H9 (cell line): ENCODE results near the gene UPF1. TPM values are rescaled to one million over a fixed set of nuclear protein-coding genes. Genes with fewer than 3 reads are reported as not detected.

Experiments used
- DNase-seq: peaks from one replicate; pipeline ENCODE4 v3.0.0-alpha.2; 2017
- H2AFZ ChIP-seq: one replicate; pipeline ENCODE4 v1.6.1; 2013; ENCODE audit warnings: mild to moderate bottlenecking, low read length, control low read depth, moderate library complexity
- H2AK5ac ChIP-seq: 2 replicates; pipeline ENCODE4 v1.6.1; 2013; ENCODE audit warnings: low read length, control low read depth, mixed read lengths; ENCODE audit not compliant: insufficient read length
- H2BK120ac ChIP-seq: one replicate; pipeline ENCODE4 v1.6.1; 2013; ENCODE audit warnings: low read depth, mild to moderate bottlenecking, low read length, control low read depth, inconsistent platforms; ENCODE audit not compliant: poor library complexity, severe bottlenecking
- H2BK12ac ChIP-seq: 2 replicates; pipeline ENCODE4 v1.6.1; 2013; ENCODE audit warnings: low read length, control low read depth, mixed read lengths, low read depth; ENCODE audit not compliant: insufficient read length
- H2BK15ac ChIP-seq: 2 replicates; pipeline ENCODE4 v1.6.1; 2013; ENCODE audit warnings: low read depth, low read length, control low read depth
- H2BK20ac ChIP-seq: one replicate; pipeline ENCODE4 v1.6.1; 2013; ENCODE audit warnings: low read depth, mild to moderate bottlenecking, low read length, control low read depth, inconsistent platforms; ENCODE audit not compliant: poor library complexity, severe bottlenecking
- H2BK5ac ChIP-seq: 2 replicates; pipeline ENCODE4 v1.6.1; 2013; ENCODE audit warnings: low read length, control low read depth, mixed read lengths; ENCODE audit not compliant: insufficient read length
- H3K14ac ChIP-seq: 2 replicates; pipeline ENCODE4 v1.6.1; 2013; ENCODE audit warnings: low read length, control low read depth; ENCODE audit not compliant: insufficient read depth
- H3K18ac ChIP-seq: 2 replicates; pipeline ENCODE4 v1.6.1; 2013; ENCODE audit warnings: low read depth, mild to moderate bottlenecking, mixed read lengths, low read length, control low read depth; ENCODE audit not compliant: insufficient read length
- H3K23ac ChIP-seq: 2 replicates; pipeline ENCODE4 v1.6.1; 2013; ENCODE audit warnings: low read length, control low read depth, mixed read lengths, low read depth; ENCODE audit not compliant: insufficient read length
- H3K23me2 ChIP-seq: 2 replicates; pipeline ENCODE4 v1.6.1; 2013; ENCODE audit warnings: low read depth, mild to moderate bottlenecking, mixed read lengths, low read length, control low read depth; ENCODE audit not compliant: insufficient read length, poor library complexity, severe bottlenecking
- H3K27ac ChIP-seq: 2 replicates; pipeline ENCODE4 v1.5.1; 2013; ENCODE audit warnings: low read length, control low read depth, mixed read lengths, low read depth; ENCODE audit not compliant: insufficient read length
- H3K27me3 ChIP-seq: 2 replicates; pipeline ENCODE4 v1.6.1; 2013; ENCODE audit warnings: low read length, control low read depth, inconsistent platforms; ENCODE audit not compliant: insufficient read depth
- H3K4ac ChIP-seq: 2 replicates; pipeline ENCODE4 v1.6.1; 2013; ENCODE audit warnings: low read depth, mild to moderate bottlenecking, control low read depth, inconsistent platforms, low read length, moderate library complexity
- H3K4me1 ChIP-seq: 2 replicates; pipeline ENCODE4 v1.6.1; 2013; ENCODE audit warnings: low read length, control low read depth, inconsistent platforms; ENCODE audit not compliant: insufficient read depth
- H3K4me2 ChIP-seq: 2 replicates; pipeline ENCODE4 v1.6.1; 2013; ENCODE audit warnings: low read length, control low read depth, mixed read lengths; ENCODE audit not compliant: insufficient read length, insufficient read depth
- H3K56ac ChIP-seq: 2 replicates; pipeline ENCODE4 v1.6.1; 2013; ENCODE audit warnings: low read depth, mild to moderate bottlenecking, mixed read lengths, low read length, control low read depth; ENCODE audit not compliant: insufficient read length
- H3K79me1 ChIP-seq: 2 replicates; pipeline ENCODE4 v1.6.1; 2013; ENCODE audit warnings: low read depth, mild to moderate bottlenecking, moderate library complexity, low read length, control low read depth, inconsistent platforms; ENCODE audit not compliant: insufficient read depth, poor library complexity, severe bottlenecking
- H3K79me2 ChIP-seq: 2 replicates; pipeline ENCODE4 v1.6.1; 2013; ENCODE audit warnings: low read length, control low read depth, inconsistent platforms; ENCODE audit not compliant: insufficient read depth
- H3K9ac ChIP-seq: 2 replicates; pipeline ENCODE4 v1.6.1; 2013; ENCODE audit warnings: low read length, control low read depth, mixed read lengths; ENCODE audit not compliant: insufficient read length; ENCODE audit errors: extremely low read depth
- H3K9me3 ChIP-seq: one replicate; pipeline ENCODE4 v1.6.1; 2013; ENCODE audit warnings: low read depth, low read length, inconsistent platforms; ENCODE audit not compliant: control insufficient read depth
- H3T11ph ChIP-seq: one replicate; pipeline ENCODE4 v1.6.1; 2013; ENCODE audit warnings: mild to moderate bottlenecking, low read length, control low read depth, inconsistent platforms
- H4K20me1 ChIP-seq: one replicate; pipeline ENCODE4 v1.6.1; 2013; ENCODE audit not compliant: control insufficient read depth, insufficient read length, insufficient read depth
- H4K5ac ChIP-seq: 2 replicates; pipeline ENCODE4 v1.6.1; 2013; ENCODE audit warnings: low read depth, mild to moderate bottlenecking, mixed read lengths, low read length, control low read depth; ENCODE audit not compliant: insufficient read length
- H4K8ac ChIP-seq: replicated peaks from 2 replicates; pipeline ENCODE4 v1.6.1; 2013; ENCODE audit warnings: low read length, control low read depth, mixed read lengths, low read depth; ENCODE audit not compliant: insufficient read length
- H4K91ac ChIP-seq: 2 replicates; pipeline ENCODE4 v1.6.1; 2013; ENCODE audit warnings: low read depth, mild to moderate bottlenecking, moderate library complexity, mixed read lengths, low read length, control low read depth; ENCODE audit not compliant: insufficient read length
- H3K27ac Mint-ChIP-seq, 3 experiments: 2 replicates in 2 of 3; 3 replicates in 1 of 3; pipeline ENCODE4 v1.8.0; 2020 to 2021; ENCODE audit warnings: mixed read lengths in 3 of 3, mild to moderate bottlenecking in 1 of 3, moderate library complexity in 1 of 3
- H3K27me3 Mint-ChIP-seq: 2 replicates; pipeline ENCODE4 v1.8.0; 2021; ENCODE audit warnings: low read depth, mild to moderate bottlenecking, moderate library complexity, mixed read lengths
- H3K36me3 Mint-ChIP-seq, 3 experiments: 2 replicates in 2 of 3; 3 replicates in 1 of 3; pipeline ENCODE4 v1.8.0; 2020 to 2021; ENCODE audit warnings: low read depth in 3 of 3, mixed read lengths in 3 of 3; ENCODE audit not compliant: insufficient read depth in 1 of 3
- H3K4me1 Mint-ChIP-seq, 2 experiments: 2 replicates each; pipeline ENCODE4 v1.8.0; 2020; ENCODE audit warnings: mixed read lengths in 2 of 2
- H3K4me3 Mint-ChIP-seq, 2 experiments: 2 replicates in 1 of 2; 3 replicates in 1 of 2; pipeline ENCODE4 v1.8.0; 2020 to 2021; ENCODE audit warnings: mild to moderate bottlenecking in 2 of 2, mixed read lengths in 2 of 2, moderate library complexity in 1 of 2
- H3K9me3 Mint-ChIP-seq, 2 experiments: 2 replicates in 1 of 2; 3 replicates in 1 of 2; pipeline ENCODE4 v1.8.0; 2020; ENCODE audit warnings: mild to moderate bottlenecking in 2 of 2, mixed read lengths in 2 of 2, moderate library complexity in 1 of 2
- WGBS: extraction: QIAGEN DNeasy Blood & Tissue Kit; methylation state at CpG from one replicate; pipeline ENCODE4 v1.1.7; 2013; ENCODE audit warnings: missing lambda C conversion rate, low lambda C conversion rate, mixed read lengths; ENCODE audit not compliant: insufficient read length; ENCODE audit errors: extremely low coverage; 5-methylcytosine and 5-hydroxymethylcytosine counted together
- total RNA-seq: library from RNA; stranded (reverse); gene quantifications from 2 replicates; pipeline ENCODE4 v1.2.1, GENCODE V29; 2021
- TF ChIP-seq, protein P1 (sequence below): fragments of 200-600 bp; sonication (generic); conservative IDR thresholded peaks from 3 replicates; pipeline ENCODE4 v1.8.0; 2021; ENCODE audit warnings: antibody characterized with exemption, mild to moderate bottlenecking

Gene UPF1
- total RNA-seq, 1 experiment from 2014 or later, result 85.4 TPM

DNA sequence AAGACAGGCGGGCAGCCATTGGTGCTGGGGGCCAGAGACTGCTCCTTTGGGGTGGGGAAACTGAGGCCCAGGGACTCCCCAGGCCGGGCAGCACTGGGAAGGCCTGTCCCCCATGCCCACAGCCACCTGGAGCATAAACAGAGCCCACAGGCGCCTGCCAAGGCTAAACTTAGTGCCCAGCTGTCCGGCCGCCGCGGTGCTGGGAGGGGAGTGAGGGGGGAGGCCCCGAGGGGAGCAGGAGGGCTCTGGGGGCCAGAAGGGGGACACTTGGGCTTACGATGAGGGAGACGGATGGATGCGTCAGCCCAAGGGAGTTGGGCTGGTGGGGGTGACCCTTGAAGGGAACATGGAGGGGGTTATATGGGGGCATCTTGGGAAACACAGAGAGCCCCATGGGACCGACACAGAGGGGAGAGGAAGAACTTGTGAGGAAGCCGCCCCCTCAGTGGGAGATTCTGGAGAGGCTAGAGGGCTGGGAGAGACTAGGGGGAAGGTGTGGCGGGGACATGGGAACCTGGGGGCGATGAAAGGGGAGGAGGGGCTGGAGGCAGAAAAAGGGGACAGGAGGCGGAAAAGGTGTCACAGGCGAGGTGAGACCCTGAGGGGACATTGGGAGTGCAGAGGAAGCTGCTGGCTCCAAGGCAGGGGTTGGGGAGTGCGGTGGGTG lies 62.0 kb downstream of the UPF1 start:
- Histone ChIP-seq H3K56ac (no peak overlapping the region), H4K5ac (no peak overlapping the region), H3K4ac (no peak overlapping the region), H3K14ac (no peak overlapping the region; the same call in 1 of the 2 replicates), H3K18ac (no peak overlapping the region), H3K79me2 (no peaks in the 10 kb centered on the region), H2BK20ac (no peak overlapping the region), H3K79me1 (no peaks in the 10 kb centered on the region), H3K4me1 (no peaks in the 10 kb centered on the region), H3K27me3 (no peaks in the 10 kb centered on the region; the same call in 1 of the 2 replicates), H4K91ac (no peak overlapping the region), H3K4me2 (no peak overlapping the region), H3K9me3 (no peaks in the 10 kb centered on the region), H3K9ac (no peak overlapping the region), H2BK12ac (no peak overlapping the region), H3K23ac (no peak overlapping the region), H4K20me1 (no peaks in the 10 kb centered on the region), H2BK120ac (no peak overlapping the region), H4K8ac (no peak overlapping the region), H3T11ph (no peak overlapping the region), H3K27ac (no peak overlapping the region), H2AK5ac (no peak overlapping the region), H2AFZ (no peak overlapping the region), H2BK5ac (no peak overlapping the region), H2BK15ac (no peak overlapping the region), H3K23me2 (peaks cover 7% of the 10 kb centered on the region)
- TF ChIP-seq, protein P1, sequence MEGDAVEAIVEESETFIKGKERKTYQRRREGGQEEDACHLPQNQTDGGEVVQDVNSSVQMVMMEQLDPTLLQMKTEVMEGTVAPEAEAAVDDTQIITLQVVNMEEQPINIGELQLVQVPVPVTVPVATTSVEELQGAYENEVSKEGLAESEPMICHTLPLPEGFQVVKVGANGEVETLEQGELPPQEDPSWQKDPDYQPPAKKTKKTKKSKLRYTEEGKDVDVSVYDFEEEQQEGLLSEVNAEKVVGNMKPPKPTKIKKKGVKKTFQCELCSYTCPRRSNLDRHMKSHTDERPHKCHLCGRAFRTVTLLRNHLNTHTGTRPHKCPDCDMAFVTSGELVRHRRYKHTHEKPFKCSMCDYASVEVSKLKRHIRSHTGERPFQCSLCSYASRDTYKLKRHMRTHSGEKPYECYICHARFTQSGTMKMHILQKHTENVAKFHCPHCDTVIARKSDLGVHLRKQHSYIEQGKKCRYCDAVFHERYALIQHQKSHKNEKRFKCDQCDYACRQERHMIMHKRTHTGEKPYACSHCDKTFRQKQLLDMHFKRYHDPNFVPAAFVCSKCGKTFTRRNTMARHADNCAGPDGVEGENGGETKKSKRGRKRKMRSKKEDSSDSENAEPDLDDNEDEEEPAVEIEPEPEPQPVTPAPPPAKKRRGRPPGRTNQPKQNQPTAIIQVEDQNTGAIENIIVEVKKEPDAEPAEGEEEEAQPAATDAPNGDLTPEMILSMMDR, result no peak
- H3K4me3 Mint-ChIP-seq, result peak overlapping the region in 1 of 2 experiments; percentile 35; a peak in 1 of 5 replicates
- H3K27ac Mint-ChIP-seq, result no peak overlapping the region
- peaks cover 0 to 7% (median 0%) of the 10 kb centered on the region in 3 experiments; a peak in 5 of 7 replicates for H3K36me3 Mint-ChIP-seq
- peaks cover 17% of the 10 kb centered on the region for H3K27me3 Mint-ChIP-seq
- peaks cover 0 to 10% of the 10 kb centered on the region in 2 experiments; a peak in 1 of 4 replicates for H3K4me1 Mint-ChIP-seq
- DNase-seq, result no peak
- no peaks in the 10 kb centered on the region for H3K9me3 Mint-ChIP-seq
- WGBS, result no CpG with 5 or more reads among the region's 18 CpGs
